ENCODE results near the gene AADACL4.

Gene AADACL4

DNA sequence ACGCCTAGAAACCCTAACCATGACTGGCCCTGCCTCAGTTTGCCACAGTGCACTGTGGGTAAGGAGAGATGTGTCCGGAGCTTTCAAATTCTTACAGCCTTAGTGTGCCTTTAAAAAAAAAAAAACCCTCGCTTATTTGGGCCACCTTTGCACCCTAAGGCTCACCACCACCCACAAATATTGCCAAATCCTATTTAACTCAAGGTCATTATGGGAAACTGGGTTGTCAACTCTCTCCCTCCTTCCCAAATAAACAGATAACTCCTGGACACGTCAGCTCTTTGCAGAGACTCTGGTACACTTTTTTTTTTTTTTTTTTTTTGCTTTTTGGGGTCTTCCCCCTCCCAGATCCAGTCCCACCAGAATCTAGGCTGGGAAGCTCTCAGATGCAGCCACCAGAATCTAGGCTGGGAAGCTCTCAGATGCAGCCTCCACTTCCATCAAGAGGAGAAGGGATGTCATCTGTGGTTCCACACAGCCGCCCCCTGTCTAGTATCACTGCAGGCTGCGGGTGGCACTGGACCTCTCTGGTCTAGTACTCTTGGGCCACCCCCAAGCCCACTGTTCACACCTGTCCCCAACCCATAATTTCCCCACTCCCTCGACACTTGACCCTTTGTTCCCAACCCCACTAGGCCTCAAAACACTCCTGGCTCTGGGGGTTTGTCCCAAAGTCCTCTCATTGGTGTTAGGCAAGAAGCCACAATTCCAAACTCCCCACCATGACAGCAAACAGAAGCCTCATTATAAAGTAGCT lies 29.3 kb upstream of the AADACL4 start:
- no peak for DNase-seq

DNA sequence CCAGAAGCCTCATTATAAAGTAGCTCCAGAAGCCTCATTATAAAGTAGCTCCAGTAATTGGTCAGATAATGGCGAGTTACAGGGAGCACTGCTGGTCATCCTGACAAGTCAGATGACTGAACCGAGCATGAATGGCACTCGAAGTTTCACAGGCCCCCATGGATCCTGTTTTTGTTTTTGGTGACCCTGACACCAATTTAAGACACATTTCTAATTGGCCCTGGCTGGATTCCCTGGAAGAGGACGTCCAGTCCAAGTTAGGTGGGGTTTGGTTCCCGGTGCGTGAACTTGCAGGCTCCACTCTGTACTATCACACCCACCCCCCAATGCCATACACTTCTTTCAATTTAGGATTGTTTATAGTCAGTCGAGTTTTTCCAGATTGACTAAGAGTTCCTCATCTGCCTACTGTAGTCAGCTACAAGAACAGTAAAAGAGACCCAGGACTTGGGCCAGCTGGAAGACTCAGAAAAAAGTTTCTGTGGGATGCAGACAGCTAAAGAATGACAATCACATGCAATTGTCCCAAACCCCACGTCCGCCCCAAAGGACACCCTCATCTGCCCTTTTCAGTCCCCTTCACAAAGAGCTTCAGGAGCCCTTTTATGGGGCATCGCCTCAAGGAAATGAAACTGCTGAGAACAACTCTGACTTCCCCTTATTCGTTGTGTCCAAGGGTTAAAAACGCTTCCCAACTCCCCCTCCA lies 28.6 kb upstream of the AADACL4 start:
- DNase-seq: peak; percentile 65

DNA sequence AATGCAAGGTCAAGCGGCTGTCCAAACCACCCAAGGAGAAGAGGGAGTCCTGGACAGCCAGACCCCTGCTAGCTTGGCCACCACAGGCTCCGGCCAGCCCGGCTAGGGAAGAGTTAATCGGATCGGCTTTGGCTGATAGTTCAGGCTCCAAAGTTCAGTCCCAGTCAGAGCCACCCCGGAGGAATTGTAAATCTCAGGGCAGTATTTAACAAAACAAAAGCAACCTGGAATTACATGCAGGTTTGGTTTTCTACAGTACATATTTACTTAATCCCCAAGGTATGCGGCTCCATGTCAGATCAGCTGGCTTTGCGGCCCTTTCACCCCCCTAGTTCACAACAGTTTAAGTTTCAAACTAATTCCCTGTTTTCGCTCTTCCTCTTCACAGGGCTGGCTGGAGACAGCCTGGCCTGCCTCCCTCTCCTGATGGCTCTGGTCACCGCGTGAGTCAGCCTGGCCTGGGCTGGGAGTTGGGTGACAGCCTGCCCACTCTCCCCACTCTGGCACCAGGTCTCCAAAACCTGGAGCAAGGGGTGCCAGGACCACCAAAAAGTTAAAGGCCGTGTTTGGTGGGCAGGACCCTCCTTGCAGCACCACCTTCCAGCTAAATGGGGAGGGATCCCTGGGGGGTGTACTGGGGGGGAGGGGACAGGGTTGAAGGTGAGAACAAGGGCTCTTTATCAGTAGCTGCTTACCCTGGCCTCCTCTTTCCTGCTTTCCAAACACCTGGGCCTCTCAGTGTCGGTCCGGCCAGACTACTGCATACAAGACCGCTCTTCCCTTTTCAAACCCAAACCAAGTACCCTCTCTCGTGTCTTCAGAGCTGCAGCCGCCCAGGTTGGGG lies 27.8 kb upstream of the AADACL4 start:
- peak; percentile 65 for DNase-seq

DNA sequence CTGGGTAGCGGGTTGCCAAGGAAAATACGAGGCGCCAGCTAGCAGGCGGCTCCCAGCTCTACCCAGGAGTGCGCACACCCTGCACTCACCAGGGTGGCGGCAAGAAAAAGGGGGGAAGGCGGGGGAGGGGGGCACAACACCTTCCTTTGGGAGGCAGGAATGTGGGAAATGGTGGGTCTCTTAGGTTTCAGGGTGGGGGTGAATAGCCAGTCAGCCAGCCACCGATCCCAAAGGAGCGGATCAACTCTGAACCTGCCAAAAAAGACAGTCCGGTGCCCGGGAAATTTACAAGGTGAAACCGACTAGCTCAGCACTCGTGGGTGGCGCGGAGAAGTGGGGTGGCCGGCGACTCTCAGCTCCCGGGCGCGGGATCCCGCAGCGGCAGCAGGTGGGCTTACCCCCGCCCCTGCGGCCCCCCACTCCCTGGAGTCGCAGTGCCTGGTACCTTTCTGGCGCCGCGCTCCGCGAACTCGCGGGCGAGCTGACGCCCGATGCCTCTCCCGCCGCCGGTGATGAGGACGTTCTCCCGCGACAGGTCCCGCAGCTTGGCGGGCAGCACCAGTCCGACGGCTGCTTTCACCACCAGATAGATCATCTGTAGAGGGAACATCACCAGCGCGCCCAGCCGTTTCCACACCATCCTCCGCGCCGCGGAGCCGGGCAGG lies 27.0 kb upstream of the AADACL4 start:
- peak; percentile 42 for DNase-seq

DNA sequence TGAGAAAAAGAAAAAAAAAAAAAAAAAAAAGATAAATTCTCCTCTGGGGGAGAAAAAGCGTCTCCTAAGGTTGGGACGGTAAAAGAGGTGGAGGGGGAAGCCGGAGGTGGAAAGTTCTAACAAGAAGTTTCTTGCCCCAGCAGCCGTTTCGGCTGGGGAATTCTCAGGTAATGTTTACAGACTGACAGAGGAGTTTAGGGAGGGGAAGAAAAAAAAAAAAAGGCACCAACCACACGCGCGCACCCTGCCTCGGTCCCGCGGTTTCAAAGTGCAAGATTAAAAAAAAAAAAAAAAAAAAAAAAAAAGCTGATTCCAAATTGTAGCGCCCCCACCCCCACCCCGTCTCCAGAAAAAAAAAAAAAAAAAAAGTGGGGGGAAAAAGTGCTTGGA lies 26.4 kb upstream of the AADACL4 start:
- DNase-seq: no peak

DNA sequence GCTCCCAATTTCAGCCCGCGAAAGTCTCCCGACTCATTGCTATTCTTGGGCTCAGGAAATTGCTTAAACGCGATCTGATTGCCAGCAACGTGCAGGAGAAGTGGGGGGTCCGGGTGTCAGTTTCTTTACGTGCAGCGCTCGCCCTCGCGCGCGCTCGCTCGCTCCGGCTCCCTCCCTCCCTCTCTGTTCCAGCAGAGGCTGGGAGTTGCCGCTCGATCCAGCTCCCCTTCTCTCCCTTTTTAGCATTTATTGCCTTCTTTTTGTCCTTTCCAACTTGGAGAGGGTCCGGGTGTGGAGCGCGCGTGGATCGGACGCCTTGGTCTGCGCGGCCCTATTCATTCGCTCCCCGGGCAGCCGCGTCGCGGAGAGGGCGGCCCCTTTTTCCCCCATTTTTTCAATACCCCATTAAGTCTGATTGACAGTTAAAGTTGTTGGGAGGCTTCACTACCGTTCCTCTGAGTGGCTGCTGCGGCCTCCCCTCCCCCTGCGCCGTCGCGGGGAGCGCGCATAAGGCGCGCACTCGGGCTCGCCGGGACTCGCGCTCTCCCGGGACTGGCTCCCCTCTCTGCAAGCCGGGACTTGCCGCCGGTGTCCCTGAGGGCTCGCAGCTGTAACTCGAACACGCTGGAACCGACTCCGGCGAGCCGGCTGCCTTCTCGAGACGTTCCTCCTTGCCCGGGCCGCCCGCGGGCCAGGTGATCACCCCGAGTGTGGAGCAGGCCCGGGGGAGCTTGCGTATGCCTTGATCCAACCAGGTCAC lies 25.8 kb upstream of the AADACL4 start, which contains the start of gene DHRS3:
Gene DHRS3, minus strand, starts transcription at position 310 of the 760 bp plus-strand sequence. CDS start 862 bp downstream, outside the sequence.
- DNase-seq: peak; percentile 85

DNA sequence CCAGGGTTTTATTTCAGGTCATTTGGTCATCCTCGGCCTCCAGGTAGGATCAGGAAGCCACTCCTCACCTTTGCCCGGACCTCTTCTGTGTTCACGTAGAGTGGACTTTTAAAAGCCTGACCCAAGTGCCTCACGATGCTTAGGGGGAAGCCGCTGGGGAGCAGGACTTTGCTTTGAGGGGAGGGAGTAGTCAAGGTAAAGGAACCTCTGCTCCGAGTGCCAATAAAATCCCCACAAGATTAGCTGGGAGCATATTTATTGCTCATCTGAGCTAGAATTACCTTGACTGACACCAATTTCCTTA lies 25.3 kb upstream of the AADACL4 start:
- peak; percentile 67 for DNase-seq

DNA sequence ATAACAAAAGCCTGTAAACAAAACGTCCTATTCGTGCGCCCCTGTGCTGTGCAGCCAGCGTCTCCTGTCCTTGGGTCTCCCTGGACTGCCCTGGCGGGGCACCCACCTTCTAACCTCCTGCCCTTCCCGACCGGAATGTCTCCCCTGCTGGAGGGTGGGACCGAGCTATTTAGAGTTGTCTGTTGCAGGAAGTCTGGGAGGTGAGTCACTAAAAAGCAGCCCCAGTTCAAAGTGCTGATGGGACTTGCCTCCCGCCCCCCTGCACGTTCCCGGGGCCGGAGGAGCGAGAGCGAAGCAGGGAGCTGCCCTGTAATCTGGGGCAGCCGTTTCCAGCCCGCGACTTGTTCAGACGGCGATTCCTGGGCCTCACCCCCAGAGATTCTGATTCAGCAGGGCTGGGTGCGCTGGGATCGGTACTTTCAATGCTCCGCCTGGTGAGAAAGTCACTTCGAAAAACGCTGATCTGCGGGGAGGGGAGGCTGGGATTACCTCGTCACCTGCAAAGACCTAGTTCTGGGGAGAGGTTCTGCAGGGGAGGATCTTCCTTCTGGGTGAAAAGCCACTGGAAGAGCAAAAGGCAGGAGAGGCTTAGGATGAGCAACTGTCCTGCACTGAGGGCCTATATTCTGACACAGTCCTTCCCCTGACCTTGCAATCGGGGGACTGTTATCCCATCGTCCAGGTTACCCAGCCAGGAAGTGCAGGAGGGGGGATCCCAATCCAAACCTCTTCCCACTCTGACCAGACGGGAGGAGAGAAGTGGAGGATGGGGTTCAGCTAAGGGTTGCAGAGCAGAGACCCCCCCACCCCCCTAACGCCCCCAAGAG lies 24.7 kb upstream of the AADACL4 start:
- DNase-seq: peak; percentile 77

DNA sequence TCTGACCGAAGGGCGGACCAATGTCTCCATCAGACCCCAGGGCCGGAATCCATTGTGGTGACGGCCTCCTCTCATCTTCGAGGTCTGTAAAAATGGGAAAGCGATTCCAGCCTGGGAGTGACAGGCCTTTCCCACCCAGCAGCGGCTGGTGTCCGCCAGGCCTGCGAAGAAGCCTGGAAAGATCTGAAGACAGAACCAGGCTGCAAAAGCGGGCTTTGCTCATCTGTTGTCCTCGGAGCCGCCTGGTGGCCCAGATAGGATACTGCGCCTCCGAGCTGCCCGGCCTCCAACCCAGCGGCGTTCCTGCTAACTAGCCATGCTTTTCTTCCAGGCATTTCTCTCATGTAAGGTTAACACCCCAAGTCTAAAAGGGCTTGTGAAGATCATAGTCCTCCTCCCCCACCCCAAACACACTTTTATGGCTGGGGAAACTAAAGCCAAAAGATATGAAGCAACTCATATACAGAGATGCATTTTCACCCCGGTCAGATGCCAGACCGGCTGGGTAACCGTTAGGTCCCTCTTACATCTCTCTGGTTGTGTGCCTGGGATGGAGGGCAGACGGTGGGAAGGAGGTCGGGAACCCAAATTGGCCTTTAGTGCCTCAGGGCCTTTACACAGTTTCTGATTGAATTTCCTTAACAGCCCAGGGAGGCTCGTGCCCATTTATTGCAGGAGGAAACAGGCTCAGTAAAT lies 23.9 kb upstream of the AADACL4 start:
- peak; percentile 90 for DNase-seq

DNA sequence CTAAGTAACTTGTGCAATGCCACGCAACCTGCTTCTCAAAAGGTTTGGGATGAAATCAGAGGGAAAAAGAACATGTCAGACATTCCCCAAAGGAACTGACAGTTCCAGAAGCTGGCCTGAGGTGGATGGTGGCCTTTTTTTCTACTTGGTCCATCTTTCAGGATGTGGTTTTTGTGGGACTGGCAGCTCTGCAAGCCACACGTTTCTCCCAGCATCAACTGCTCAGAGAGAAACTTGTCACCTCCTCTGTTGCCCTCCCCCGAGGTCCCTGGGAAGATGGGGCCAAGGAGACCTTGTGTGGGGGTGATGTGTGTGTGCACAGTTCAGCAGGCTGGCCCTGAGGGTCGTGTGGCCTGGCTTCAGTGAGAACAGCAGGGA lies 23.4 kb upstream of the AADACL4 start:
- peak; percentile 47 for DNase-seq

DNA sequence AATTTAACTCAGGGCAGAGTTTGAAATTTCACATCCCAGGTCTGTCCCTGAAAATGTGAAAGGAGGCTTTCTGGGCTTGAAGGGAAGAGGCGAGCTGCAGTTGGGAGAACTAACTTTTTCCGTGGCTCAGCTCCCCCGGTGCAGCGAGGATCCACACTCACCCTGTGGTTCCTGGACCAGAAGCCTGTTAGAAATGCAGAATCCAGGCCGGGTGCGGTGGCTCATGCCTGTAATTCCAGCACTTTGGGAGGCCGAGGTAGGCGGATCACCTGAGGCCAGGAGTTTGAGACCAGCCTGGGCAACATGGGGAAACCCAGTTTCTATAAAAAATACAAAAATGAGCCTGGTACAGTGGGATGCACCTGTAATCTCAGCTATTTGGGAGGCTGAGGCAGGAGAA lies 23.0 kb upstream of the AADACL4 start:
- DNase-seq: no peak

DNA sequence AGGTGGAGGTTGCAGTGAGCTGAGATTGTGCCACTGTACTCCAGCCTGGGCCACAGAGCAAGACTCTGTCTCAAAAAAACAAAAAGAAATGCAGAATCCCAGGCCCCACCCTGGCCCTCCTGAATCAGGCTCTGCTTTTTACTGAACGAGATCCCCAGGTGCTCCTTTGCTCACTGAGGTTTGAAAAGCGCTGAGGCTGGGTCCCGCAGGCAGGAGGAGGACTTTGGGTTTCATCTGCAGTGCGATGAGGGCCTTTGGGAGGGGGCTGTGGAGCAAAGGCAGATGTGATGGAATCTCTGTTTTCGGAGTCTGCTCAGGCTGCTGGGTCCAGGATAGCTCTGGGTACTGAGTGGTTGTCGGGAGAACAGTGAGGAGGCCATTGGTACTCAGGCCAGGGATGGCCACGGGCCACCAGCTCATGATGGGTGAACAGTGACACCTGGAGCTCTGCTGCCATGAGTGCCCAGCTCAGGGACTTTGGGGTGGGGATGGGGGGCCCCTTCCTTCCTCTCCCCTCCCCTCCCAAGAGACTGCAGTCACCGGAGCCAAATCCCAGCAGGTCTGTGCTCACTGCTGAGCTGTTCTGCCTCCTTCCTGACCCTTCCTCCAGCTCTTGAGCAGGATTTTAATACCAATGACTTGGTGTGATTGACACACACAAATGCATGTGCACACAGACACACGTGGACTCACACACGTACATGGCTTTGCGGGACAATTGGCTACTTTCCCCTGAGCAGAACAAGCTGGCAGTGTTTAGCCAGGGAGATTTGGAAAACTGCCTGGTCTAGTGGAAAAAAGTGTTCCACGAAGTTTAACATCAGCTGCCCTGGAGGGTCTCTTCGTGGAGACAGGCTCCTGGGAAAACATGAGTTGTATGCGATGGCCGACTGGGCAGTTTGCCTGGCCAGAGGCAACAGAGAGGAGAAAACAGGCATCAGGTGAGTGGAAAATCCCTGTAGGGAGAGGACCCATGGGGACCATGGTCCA lies 22.2 kb upstream of the AADACL4 start:
- DNase-seq: no peak

DNA sequence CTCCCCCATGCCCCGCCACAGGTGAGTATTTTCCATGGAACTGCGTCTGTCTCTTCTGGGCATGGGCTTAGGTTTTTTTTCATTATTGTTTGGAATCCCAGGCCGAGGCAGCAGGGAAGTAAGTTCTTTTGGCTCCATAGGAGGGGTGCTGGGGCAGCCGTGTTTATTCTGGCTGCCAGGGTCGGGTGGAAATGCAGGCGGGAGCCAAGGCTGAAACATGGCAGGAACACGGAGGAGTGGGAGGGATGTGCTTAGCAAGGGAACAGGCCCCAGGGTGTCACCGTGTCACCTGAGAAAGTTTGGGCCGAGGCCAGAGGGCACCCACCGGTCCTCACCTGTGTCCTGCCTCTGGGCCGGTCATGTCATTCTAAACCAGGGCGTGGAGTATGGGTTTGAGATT lies 21.4 kb upstream of the AADACL4 start:
- no peak for DNase-seq

DNA sequence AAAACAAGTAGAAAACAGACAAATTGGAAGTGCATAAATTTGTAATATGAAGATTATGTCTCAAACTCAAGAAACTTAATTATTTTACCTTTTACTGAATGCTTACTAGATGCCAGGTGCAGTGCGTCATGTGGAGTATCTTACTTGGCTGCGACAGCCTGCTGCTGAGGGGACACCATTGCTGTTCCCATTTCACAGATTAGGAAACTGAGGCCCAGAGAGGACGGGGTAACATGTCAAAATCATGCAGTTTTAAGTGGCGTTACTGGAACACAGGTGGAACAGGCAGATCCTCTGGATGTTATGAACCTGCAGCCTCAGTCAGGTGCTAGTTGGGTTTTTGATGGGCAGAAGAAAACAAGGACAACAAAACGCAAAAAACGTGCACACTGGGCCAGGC lies 18.6 kb upstream of the AADACL4 start:
- DNase-seq: no peak

DNA sequence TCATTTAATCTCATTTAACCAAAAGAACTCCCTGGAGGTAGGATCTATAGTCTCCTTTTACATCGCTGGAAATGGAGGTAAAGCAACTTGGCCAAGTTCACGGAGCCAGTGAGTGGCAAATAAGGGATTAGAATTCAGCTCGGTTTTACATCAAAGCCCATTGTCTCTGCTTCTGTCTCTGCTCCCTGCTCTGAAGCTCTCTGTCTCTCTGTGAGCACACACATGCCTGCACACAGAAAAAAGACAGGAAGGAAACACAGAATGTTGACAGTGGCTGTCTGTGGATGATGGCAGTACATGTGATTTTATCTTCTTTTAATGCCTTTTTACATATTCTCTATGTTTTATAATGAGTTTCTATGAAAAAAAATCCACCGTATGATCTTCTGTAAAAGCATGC lies 17.0 kb upstream of the AADACL4 start:
- DNase-seq: no peak

DNA sequence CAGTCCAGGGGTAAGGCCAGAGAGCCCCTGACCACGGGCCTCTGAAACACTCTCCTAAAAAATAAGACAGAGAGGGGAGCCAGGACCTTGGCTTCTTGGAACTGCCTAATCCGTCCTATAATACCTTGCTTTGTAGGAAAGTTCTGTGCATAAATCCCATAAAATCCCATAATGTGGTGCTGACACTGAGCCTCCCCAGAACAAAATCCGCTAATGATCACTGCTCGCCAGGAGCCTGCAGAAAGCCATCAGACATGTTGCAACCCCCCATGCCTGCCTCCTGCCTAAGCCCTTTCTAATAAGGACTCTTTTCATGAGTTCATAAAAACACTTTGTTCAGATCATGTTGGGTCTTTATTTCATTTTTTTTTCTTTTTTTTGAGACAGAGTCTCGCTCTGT lies 16.6 kb upstream of the AADACL4 start:
- no peak for DNase-seq

DNA sequence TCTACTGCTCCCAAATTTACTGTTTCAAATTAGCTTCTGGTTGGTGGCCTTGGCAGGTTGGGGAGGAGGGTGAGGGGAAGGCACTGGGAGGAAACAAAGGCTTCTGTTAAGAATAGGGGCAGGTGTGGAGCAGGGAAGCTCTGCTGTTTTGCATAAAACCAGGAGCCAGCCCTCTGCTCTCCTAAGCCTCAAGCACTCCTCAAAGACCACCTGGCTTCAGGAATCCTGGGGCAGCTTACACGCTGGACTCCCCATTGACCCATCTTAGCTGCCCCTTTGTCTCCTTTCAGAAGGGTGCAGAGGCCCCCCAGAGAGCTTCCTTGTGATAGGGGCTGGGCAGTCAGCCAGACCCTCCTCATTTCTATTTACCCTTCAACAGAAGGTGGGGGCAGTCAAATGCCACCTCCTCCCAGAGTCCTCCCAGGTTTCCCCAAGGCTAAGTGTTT lies 14.4 kb upstream of the AADACL4 start:
- DNase-seq: no peak

DNA sequence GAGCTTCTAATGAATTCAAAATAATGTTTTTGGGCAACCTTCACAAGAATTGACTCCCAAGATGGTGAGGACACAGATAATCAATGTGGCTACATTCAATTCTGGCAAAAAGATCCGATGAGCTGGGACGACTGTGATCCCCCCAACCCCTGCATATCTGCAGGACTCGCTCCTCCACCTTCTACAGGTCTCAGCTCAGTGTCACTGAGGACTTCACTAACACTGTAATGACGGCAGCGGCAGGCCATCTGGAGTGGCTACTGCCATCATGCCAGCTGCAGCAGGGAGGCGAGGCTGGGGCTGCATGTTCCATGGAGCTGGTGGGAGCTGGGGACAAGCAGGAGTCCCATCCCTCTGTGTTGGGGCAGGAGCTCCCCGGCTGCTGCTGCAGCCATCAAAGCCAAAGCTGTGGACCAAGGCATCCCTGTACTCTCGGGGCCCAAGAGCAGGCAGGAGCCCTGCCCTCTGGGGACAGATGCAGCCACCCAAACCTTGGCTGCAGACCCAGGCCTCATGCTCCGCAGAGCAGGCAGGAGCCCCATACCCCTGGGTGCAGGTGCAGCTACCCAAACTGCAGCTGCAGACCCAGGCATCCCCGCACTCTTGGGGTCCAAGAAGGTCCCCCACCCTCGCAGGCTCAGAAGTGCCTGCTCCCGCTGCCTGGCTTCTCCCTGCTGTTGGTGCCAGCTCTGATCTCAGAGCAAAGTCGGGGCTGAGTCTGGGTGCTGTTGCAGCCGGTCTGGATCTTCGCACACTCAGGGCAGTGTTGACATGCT lies 13.7 kb upstream of the AADACL4 start:
- DNase-seq: no peak

Measured in OCI-M1 (cell line).